IMR-90 (cell line): ENCODE data around the gene PCED1B.
"Not testable (repeated sequence)": the region's sequence is repeated elsewhere in the genome, so short reads cannot be mapped to it uniquely, and the experiment has no call there.

Experiments
- MAZ ChIP-seq: IDR thresholded peaks from 2 replicates; pipeline ENCODE4 v1.6.1; 2012; ENCODE audit warnings: low read depth, mild to moderate bottlenecking, low read length, improper control_type of control experiment, moderate library complexity, borderline replicate concordance
- RAD21 ChIP-seq: IDR thresholded peaks from 2 replicates; pipeline ENCODE4 v1.6.1; 2012; ENCODE audit warnings: low read length, improper control_type of control experiment
- TF ChIP-seq, protein P1 (sequence below): conservative IDR thresholded peaks from 2 replicates; pipeline ENCODE4 v1.5.1; 2012; ENCODE audit warnings: mild to moderate bottlenecking, low read depth, low read length, improper control_type of control experiment

DNA sequence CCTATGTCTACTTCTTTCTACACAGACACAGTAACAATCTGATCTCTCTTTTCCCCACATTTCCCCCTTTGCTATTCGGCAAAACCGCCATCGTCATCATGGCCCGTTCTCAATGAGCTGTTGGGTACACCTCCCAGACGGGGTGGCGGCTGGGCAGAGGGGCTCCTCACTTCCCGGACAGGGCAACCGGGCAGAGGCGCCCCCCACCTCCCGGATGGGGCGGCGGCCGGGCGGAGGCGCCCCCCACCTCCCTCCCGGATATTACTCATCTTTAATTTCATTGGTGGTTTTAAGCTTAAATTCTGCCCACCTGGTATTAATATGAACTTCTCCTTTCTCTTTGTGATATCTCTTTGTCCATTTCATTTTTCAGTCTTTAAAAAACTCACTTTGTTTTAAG, 90.9 kb downstream of the PCED1B start:
- TF ChIP-seq, protein P1, sequence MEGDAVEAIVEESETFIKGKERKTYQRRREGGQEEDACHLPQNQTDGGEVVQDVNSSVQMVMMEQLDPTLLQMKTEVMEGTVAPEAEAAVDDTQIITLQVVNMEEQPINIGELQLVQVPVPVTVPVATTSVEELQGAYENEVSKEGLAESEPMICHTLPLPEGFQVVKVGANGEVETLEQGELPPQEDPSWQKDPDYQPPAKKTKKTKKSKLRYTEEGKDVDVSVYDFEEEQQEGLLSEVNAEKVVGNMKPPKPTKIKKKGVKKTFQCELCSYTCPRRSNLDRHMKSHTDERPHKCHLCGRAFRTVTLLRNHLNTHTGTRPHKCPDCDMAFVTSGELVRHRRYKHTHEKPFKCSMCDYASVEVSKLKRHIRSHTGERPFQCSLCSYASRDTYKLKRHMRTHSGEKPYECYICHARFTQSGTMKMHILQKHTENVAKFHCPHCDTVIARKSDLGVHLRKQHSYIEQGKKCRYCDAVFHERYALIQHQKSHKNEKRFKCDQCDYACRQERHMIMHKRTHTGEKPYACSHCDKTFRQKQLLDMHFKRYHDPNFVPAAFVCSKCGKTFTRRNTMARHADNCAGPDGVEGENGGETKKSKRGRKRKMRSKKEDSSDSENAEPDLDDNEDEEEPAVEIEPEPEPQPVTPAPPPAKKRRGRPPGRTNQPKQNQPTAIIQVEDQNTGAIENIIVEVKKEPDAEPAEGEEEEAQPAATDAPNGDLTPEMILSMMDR: not testable (repeated sequence)
- TF ChIP-seq MAZ, RAD21: not testable (repeated sequence)
